AG09309 (cell line): ENCODE measurements around the gene RBM15.

ENCODE experiments used
- DNase-seq: peaks from one replicate; pipeline ENCODE4 v3.0.0-alpha.2; 2010; ENCODE audit warnings: low read depth
- H3K4me3 ChIP-seq: 2 replicates; pipeline ENCODE4 v1.5.1; 2011; ENCODE audit warnings: mild to moderate bottlenecking, low read depth, low read length, moderate library complexity; ENCODE audit not compliant: control insufficient read depth
- CTCF ChIP-seq: IDR thresholded peaks from 2 replicates; pipeline ENCODE4 v1.5.1; 2011; ENCODE audit warnings: mild to moderate bottlenecking, low read depth, low read length, inconsistent platforms; ENCODE audit not compliant: insufficient read depth, control insufficient read depth; ENCODE audit errors: missing control alignments

Gene RBM15

GRCh38 chr1:110309139-110309538, 30.0 kb upstream of the RBM15 start:
- no peak for TF ChIP-seq CTCF
- no peak overlapping the region for H3K4me3 ChIP-seq
- DNase-seq, result no peak

GRCh38 chr1:110309767-110310166, 29.4 kb upstream of the RBM15 start:
- peak; percentile 29 for TF ChIP-seq CTCF

DNA sequence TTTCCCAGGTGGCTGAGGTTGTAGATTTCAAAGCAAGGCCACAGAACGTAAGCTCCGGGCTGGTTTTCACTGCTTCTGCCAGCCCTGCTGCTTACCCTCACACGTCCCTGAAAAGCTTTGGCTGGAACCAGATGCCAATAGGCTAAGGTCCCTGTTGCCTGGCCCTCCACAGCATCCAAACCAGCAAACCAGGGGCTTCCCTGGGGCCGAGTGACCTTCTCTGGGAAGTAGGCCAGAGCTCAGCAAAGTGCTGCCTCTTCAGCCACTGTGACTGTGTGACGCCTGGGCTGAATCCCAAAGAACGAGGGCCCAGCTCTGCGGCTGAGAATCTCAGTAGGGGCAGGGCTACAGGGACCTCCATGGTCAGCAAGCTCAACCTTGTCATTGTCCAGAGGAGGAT, 28.9 kb upstream of the RBM15 start:
- no peak for TF ChIP-seq CTCF
- DNase-seq, result no peak
- no peak overlapping the region for H3K4me3 ChIP-seq

More at GRCh38 chr1:110309767-110310166, 29.4 kb upstream of the RBM15 start:
- peak; percentile 80 for DNase-seq
- H3K4me3 ChIP-seq, result no peak overlapping the region

DNA sequence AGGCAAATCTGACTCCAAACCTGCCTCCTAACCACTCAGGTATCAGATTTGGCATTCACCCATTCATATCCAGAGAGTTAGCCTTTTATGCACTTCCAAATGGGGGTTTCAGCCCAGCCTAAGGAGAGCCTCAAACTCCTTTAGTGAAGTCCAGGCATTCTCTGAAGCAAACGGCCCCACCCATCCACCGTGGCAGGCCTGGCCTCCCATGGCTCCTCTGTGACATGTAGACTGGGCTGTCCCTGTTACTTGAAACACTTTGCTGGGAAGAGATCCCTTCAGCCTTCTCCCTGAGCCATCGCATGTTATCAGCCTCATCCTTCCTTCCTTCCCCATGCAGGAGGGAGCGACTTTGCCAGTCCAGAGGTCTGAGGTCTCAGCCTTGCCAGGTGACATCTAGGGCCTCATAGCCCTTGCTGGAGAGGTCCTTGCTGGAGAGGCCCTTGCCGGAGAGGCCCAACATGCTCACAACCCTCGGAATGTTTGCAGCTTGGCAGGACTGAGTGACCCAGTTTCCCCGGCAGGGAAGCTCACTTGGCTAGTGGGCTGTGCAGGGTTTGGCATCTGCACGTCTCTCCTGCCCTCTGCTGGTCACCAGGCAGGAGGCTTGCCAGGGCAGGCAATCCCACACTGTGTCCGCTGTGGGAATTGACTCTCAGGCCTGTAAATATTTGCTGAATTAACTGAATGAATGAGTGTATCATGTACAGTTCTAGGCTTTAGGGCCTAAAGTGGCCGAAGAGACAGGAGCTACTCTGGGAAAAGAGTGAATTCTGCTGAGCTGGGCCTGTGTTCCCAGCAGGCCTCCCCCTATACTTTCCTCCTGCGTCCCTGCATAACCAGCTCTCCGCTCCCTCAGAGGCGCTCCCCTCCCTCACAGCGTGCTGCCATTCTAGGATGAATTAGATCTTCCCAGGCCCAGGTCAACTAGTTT, 26.7 kb upstream of the RBM15 start:
- TF ChIP-seq CTCF, result peak; percentile 98
- no peak overlapping the region for H3K4me3 ChIP-seq
- peak; percentile 46 for DNase-seq

- TF ChIP-seq CTCF, result no peak
- DNase-seq, result no peak
Observed at GRCh38 chr1:110316735-110317134, 22.4 kb upstream of the RBM15 start.

GRCh38 chr1:110318046-110318445, 21.1 kb upstream of the RBM15 start:
- no peak overlapping the region for H3K4me3 ChIP-seq
- no peak for DNase-seq
- TF ChIP-seq CTCF, result no peak

More at GRCh38 chr1:110316735-110317134, 22.4 kb upstream of the RBM15 start:
- no peak overlapping the region for H3K4me3 ChIP-seq
